Vagina (tissue), 2 donors: Measurements from ENCODE around the gene PSMB7.

Source experiments
- POLR2A ChIP-seq, 2 donors: fragments of 450-650 bp; IDR thresholded peaks; one replicate each; pipeline ENCODE4 v1.6.1; 2017; ENCODE audit warnings: antibody characterized with exemption in 2 of 2, mild to moderate bottlenecking in 2 of 2, moderate library complexity in 2 of 2
- POLR2AphosphoS5 ChIP-seq, 2 donors: sonication (generic); formaldehyde crosslinking; IDR thresholded peaks; one replicate each; pipeline ENCODE4 v1.9.0; 2017; ENCODE audit warnings: antibody characterized with exemption in 2 of 2, mild to moderate bottlenecking in 2 of 2, low read depth in 1 of 2; ENCODE audit not compliant: insufficient read depth in 1 of 2
- TF ChIP-seq, protein P1 (sequence below), 3 experiments: fragments of 450-650 bp in 2 of 3; fragments of 200-600 bp in 1 of 3; sonication (generic) in 1 of 3; IDR thresholded peaks; one replicate each; pipeline ENCODE4 v1.5.1; 2017 to 2019; ENCODE audit warnings: antibody characterized with exemption in 3 of 3, mild to moderate bottlenecking in 2 of 3, moderate library complexity in 2 of 3

GRCh38 chr9:124359855-124360678 is 55.2 kb downstream of the PSMB7 start:
- TF ChIP-seq POLR2AphosphoS5 (IDR thresholded peaks at IDR 0.05; ENCODE audit: insufficient read depth in 1 of 2, low read depth in 1 of 2), result no peak
- TF ChIP-seq, protein P1, sequence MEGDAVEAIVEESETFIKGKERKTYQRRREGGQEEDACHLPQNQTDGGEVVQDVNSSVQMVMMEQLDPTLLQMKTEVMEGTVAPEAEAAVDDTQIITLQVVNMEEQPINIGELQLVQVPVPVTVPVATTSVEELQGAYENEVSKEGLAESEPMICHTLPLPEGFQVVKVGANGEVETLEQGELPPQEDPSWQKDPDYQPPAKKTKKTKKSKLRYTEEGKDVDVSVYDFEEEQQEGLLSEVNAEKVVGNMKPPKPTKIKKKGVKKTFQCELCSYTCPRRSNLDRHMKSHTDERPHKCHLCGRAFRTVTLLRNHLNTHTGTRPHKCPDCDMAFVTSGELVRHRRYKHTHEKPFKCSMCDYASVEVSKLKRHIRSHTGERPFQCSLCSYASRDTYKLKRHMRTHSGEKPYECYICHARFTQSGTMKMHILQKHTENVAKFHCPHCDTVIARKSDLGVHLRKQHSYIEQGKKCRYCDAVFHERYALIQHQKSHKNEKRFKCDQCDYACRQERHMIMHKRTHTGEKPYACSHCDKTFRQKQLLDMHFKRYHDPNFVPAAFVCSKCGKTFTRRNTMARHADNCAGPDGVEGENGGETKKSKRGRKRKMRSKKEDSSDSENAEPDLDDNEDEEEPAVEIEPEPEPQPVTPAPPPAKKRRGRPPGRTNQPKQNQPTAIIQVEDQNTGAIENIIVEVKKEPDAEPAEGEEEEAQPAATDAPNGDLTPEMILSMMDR (IDR thresholded peaks at IDR 0.05), result no peak
- no peak for TF ChIP-seq POLR2A (IDR thresholded peaks at IDR 0.05)
